RWPE2 (cell line): Measurements from ENCODE around the gene PER2.

Experiments
- ATAC-seq: fragments of 200-7000 bp; cut with Tn5 transposase; 3 replicates; pipeline ENCODE4 v1.9.1; 2021; ENCODE audit warnings: low read depth
- DNase-seq: peaks from one replicate; pipeline ENCODE4 v3.0.0-alpha.2; 2020; ENCODE audit warnings: low spot score
- H3K27ac ChIP-seq: fragments of 450-650 bp; 2 replicates; pipeline ENCODE4 v1.5.1; 2017; ENCODE audit warnings: mild to moderate bottlenecking; ENCODE audit not compliant: poor library complexity, severe bottlenecking
- H3K27me3 ChIP-seq: fragments of 250-450 bp; sonication (Bioruptor Pico); 2 replicates; pipeline ENCODE4 v1.5.1; 2021; ENCODE audit warnings: mild to moderate bottlenecking, moderate library complexity; ENCODE audit not compliant: insufficient read depth, poor library complexity, severe bottlenecking
- H3K36me3 ChIP-seq: fragments of 250-450 bp; sonication (Bioruptor Pico); 2 replicates; pipeline ENCODE4 v1.5.1; 2020; ENCODE audit warnings: low read depth, mild to moderate bottlenecking, moderate library complexity
- H3K4me1 ChIP-seq: fragments of 250-450 bp; sonication (Bioruptor Pico); 2 replicates; pipeline ENCODE4 v1.5.1; 2021; ENCODE audit warnings: mild to moderate bottlenecking, moderate library complexity; ENCODE audit not compliant: insufficient read depth, poor library complexity, severe bottlenecking
- H3K4me3 ChIP-seq: fragments of 250-450 bp; sonication (Bioruptor Pico); 2 replicates; pipeline ENCODE4 v1.5.1; 2021; ENCODE audit warnings: mild to moderate bottlenecking, moderate library complexity; ENCODE audit not compliant: severe bottlenecking
- H3K9me3 ChIP-seq: fragments of 250-450 bp; sonication (Bioruptor Pico); 2 replicates; pipeline ENCODE4 v1.5.1; 2021; ENCODE audit warnings: mild to moderate bottlenecking, moderate library complexity; ENCODE audit not compliant: severe bottlenecking
- TF ChIP-seq, protein P1 (sequence below): fragments of 450-650 bp; IDR thresholded peaks from one replicate; pipeline ENCODE4 v1.5.1; 2017; ENCODE audit warnings: mild to moderate bottlenecking, moderate library complexity; ENCODE audit not compliant: poor library complexity, severe bottlenecking

PER2 gene

DNA sequence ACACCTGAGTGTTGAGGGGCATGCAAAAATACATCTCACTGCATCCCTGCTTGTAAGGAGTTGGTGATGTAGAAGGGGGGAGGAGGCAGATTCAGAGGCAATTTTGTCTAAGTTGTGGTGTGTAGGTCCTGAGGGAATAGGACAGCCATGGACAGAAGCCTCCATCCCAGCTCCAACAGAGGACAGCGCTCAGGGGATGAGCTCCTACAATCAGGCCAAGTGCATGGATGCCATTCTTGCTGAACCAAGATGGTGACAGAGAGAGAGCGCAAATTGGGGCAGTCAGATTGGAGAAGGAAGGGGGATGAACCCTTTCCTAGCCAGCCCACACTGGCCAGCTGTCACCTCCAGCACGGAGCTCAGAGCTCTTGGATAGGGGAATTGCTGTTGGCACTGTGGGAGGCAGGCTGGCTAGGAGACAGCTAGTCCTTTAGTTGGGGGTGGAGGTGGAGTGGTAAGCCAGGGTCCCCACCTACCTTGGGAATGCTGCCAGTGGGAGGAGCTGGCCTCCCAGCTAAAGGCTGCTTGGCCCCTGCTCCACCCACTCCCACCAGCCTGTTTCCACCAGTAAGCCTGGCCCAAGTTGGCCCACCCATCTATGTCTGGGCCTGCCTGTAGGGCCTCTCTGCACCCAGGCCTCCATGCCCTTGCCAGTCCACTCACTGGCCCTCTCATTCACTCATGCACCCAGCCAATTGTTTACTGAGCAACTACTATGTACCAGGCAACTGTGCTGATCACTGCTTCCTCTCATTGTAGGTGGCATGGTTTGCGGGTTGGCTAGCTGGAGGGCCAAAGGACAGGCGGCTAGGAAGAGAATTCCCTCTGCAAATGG is 2.5 kb upstream of the PER2 start:
- peaks cover 34% of the 10 kb centered on the region for H3K4me1 ChIP-seq
- TF ChIP-seq, protein P1, sequence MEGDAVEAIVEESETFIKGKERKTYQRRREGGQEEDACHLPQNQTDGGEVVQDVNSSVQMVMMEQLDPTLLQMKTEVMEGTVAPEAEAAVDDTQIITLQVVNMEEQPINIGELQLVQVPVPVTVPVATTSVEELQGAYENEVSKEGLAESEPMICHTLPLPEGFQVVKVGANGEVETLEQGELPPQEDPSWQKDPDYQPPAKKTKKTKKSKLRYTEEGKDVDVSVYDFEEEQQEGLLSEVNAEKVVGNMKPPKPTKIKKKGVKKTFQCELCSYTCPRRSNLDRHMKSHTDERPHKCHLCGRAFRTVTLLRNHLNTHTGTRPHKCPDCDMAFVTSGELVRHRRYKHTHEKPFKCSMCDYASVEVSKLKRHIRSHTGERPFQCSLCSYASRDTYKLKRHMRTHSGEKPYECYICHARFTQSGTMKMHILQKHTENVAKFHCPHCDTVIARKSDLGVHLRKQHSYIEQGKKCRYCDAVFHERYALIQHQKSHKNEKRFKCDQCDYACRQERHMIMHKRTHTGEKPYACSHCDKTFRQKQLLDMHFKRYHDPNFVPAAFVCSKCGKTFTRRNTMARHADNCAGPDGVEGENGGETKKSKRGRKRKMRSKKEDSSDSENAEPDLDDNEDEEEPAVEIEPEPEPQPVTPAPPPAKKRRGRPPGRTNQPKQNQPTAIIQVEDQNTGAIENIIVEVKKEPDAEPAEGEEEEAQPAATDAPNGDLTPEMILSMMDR = no peak
- no peak for DNase-seq
- H3K4me3 ChIP-seq = no peak overlapping the region
- no peaks in the 10 kb centered on the region for H3K9me3 ChIP-seq
- H3K36me3 ChIP-seq = no peaks in the 10 kb centered on the region
- no peaks in the 10 kb centered on the region for H3K27me3 ChIP-seq
- H3K27ac ChIP-seq = peak overlapping the region; percentile 85
- no peak for ATAC-seq

GRCh38 chr2:238290091-238290509 is 1.7 kb upstream of the PER2 start:
- Histone ChIP-seq H3K4me3 (no peak overlapping the region), H3K4me1 (peaks cover 42% of the 10 kb centered on the region), H3K27ac (peak overlapping the region; percentile 85), H3K27me3 (no peaks in the 10 kb centered on the region), H3K9me3 (no peaks in the 10 kb centered on the region), H3K36me3 (no peaks in the 10 kb centered on the region)
- TF ChIP-seq, protein P1 = no peak
- ATAC-seq (peak; percentile 63), DNase-seq (peak; percentile 98)

DNA sequence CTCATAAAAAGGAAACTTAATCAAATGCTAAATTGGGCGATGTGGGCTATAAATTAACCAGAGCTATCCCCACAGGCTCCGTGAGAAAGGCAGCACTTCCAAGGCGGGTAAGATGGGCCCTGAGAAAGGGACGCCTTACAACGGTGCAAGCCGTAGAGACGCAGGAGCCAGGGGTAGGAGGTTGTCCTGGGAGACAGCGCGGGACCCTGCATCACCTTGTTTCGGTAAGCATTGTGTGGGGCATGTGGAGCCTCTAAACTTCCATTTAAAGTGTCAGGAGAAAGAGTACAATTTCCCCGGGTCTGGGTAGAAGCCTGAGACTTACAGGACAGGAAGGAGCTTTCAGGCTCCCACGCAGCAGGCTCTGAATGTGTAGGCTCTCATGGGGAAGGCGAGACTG is 1.2 kb upstream of the PER2 start:
- ATAC-seq (no peak), DNase-seq (no peak)
- peak overlapping the region; percentile 88 for H3K4me3 ChIP-seq
- TF ChIP-seq, protein P1 = no peak
- no peaks in the 10 kb centered on the region for H3K9me3 ChIP-seq
- peak overlapping the region; percentile 85 for H3K27ac ChIP-seq
- peaks cover 44% of the 10 kb centered on the region for H3K4me1 ChIP-seq
- no peaks in the 10 kb centered on the region for H3K27me3 ChIP-seq
- H3K36me3 ChIP-seq = no peaks in the 10 kb centered on the region

- Histone ChIP-seq H3K27me3 (no peaks in the 10 kb centered on the region), H3K27ac (peak overlapping the region; percentile 85), H3K9me3 (no peaks in the 10 kb centered on the region), H3K36me3 (no peaks in the 10 kb centered on the region), H3K4me1 (peaks cover 44% of the 10 kb centered on the region), H3K4me3 (peak overlapping the region; percentile 88)
- DNase-seq (peak; percentile 97), ATAC-seq (peak; percentile 48)
- TF ChIP-seq, protein P1 = peak; percentile 42
These were observed 502 bp upstream of the PER2 start for GRCh38 chr2:238288650-238289573.
